ENCODE data around the gene XAB2.

XAB2 gene

DNA sequence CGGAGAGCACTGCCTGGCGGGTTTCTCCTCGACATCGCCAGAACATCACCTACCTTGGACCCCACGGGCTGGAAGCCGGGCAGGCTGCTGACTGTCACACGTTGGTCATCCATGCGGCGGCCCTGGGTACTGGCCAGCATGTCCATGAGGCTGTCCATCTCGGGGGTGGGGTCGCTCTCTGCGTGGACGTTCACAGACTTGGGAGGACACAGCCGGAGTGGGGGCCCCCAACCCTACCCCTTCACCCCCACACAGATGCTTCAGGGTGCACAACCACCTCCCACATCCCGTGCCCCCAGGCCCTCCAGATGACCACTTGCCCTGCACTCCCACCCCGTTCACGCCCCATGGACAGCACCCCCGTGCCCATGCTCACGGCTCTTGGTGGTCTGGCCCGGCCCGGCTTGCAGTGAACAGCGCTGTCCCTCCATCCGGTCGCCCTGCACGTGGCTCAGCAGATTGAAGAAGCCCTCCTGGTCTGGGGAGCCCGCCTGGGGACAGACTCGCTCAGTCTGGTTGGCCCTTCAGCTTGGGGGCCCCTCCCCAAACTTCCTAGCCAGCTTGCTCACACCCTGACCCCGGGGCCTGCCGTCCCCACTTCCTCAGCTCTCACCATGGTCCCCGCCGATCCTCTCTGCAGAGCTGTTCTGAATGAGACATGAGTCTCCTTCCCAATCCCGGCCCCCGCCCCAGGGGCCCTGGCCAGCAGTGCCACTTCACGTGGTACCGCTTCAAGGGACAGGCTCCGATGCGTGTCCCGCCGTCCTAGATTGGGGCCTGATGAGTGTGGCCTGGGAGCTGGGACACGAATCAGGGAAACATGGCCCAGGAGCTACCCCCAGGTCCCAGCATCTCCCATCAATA, 3.2 kb upstream of the XAB2 start:
- no peak for DNase-seq (ENCODE audit: low spot score)

DNA sequence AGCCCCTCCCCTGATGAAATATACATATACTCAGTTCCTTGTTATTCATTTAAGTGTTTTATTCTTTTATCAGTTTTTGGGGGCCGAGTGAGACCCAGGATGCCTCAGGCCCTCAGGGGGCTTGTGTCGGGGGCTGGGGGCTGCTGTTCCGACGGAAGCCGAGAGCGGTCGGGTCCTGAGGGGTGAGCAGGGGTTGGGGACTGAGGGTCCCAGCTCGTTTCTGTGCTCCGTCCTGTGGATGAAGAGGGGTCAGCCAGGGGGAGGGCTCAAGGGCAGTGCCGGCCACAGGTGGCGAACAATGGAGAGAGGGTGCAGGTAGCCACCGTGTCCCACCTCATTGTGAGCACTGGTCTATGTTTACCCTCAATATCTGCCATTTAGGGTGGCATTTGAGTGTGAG, 2.2 kb upstream of the XAB2 start:
- no peak for DNase-seq (ENCODE audit: low spot score)

DNA sequence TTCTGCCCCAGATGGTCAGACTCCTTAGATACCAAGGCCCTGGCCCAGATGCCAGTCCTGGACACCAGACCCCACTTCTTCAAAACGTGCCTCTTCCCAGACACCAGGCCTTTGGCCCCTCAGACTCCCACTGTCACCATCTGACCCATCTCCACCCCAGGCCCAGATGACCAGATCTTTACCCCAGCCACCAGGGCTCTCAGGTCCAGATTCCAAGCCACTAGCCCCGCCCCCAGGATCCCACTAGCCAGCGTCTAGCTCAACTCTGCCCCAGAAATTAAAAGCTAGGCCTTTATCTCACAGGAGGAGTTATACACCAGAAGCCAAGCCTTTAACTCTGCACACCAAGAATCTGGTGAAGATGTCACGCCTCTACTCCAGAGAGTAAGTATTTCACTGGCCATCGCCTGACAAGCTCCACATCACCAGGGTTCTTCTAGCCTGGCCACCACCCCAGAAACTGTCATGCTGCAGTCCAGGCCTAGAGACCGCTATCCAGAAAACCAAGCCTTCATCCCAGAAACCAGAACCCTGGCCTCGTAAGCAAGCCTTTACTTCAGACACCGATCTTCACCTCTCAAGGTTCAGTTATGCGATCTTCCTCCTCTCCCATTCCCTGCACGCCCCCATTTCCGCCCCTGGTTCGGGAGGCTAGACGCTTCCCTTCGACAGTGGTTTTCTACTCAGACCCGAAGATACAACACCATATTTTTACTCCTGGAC, 595 bp downstream of the XAB2 start:
- no peak for DNase-seq (ENCODE audit: low spot score)

DNA sequence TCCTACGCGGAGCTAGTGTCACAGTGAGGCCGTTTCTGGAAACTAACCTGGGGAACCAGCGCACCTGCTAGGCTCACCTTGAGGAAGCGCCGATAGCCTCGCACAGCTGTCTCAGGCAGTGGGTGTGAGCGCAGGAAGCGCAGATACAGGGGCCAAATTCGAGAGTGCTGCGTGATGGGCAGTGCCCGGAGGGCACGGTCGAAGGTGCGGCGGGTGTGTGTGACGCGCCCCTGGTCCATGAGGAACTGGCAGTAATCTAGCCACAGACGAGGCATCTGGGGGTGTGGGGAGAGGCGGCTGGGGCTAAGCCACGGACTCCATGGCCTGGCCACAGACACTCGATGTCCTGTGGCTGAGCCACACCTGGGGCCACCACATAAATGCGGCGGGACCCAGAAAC, 2.2 kb downstream of the XAB2 start:
- no peak for DNase-seq (ENCODE audit: low spot score)

DNA sequence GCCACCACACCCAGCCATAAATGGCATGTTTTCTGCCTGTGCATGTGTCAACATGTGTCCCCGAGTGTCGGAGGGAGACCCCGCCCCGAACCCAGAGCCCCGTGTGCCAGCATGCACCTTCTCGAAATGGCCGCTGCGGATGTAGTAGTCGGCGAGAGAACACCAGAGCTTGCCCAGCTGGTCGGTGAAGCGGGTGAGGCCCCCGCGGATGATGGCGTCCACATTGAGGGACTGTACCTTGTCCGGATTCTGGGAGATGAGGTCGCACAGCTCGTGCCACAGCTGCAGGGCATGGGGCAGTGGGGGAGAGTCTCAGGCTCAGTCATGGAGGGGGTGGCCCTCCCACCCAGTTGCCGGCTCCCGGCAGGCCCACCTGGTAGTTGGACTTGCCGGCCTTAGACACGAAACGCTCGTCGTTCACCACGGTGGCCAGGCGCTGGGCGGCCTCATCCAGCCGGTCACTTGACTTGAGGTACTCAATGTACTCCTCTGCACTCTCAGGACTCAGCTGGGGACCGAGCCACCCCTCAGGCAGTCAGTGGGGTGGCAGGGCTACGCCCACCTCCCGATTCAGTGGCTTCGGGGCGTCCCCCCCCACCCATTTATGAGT, 3.5 kb downstream of the XAB2 start:
- DNase-seq (ENCODE audit: low spot score): no peak

DNA sequence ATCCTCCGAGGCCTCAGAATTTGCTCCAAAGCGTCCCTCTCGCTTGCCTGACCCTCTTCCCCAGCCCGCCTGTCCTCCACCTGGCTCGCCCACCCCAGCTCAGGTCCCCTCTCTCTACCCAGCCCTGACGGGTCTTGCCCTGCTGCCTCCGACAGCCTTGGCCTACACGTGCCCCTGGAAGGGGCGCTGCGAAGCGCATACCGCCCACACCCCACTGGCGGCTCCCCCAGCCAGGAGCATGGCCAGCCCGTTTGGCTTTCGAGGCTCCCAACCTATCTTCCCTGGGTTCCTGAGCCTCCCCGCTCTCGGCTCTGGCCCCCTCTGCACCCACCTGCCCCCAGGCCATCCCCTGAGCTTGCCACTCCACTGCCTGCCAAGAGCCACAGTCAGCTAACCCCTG, 4.5 kb downstream of the XAB2 start:
- DNase-seq (ENCODE audit: low spot score): no peak

DNA sequence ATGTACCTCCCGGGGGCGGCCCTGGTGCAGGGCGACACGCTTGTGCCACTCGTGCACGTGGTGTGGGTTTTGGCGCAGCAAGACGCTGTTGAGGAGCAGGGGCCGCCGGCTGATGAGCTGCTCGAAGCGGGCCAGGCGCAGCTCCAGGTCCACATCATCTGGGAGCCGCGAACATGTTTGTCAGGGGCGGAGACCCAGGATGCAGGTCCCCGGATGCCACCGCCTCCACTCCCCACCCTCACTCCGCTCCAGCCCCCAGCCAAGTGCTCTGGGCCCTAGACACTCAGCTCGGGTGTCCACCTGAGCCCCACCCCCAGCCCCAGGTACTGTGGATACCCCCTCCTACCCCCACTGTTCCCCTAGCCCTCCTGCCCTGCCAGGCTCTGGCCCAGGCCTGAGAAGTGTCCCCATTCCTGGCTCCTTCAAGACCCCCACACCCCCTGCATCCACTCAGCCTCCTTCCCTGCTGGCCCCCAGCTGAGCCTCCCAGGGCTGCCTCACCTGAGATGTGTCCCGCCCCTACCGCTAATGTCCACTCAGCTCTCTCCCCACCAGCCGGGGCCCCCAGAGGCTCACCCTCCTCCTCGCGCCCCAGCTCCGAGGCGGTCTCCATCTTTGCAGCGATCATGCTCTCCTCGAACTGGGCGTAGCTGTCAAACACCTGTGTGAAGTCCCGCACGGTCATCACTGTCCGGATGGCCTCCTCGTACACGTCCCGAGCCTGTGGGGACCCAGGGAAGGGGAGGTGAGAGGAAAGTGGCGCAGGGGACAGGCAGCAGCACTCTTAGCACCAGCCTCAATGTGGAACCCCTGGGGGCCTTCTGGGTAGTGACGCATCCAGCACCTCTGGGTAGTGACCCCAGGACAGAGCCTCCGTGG, 5.4 kb downstream of the XAB2 start:
- DNase-seq (ENCODE audit: low spot score): no peak

DNA sequence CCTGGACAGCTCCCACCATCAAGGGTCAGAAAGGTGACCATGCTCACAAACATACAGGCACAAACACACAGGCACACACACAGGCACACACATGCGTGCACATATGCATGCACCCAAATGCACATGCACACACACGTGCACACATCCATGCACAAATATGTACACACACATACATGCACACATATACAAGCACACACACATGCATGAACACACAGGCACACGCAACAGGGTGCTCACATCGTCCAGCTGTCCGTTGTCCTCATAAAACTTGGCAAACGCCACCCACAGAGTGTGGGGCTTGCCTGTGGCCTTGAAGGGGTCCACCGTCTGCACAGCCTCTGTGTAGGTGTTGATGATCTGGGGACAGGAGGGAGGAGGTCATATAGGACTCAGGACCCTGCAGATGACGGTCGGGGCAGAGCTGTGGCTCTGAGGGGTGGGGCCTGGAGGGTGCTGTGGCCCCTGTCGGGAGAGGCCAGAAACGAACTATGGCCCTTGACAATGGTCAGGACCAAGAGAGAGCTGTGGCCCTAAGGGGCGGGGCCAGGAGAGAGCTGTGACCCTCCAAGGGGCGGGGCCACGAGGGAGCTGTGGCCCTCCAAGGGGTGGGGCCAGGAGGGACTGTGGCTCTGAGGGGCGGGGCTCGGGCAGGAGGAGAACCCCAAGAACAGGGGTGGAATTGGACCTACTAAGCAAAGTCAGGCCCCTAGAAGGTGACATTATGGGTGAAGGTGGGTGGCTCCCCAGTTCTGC, 6.2 kb downstream of the XAB2 start:
- peak; percentile 86 for DNase-seq (ENCODE audit: low spot score)

DNA sequence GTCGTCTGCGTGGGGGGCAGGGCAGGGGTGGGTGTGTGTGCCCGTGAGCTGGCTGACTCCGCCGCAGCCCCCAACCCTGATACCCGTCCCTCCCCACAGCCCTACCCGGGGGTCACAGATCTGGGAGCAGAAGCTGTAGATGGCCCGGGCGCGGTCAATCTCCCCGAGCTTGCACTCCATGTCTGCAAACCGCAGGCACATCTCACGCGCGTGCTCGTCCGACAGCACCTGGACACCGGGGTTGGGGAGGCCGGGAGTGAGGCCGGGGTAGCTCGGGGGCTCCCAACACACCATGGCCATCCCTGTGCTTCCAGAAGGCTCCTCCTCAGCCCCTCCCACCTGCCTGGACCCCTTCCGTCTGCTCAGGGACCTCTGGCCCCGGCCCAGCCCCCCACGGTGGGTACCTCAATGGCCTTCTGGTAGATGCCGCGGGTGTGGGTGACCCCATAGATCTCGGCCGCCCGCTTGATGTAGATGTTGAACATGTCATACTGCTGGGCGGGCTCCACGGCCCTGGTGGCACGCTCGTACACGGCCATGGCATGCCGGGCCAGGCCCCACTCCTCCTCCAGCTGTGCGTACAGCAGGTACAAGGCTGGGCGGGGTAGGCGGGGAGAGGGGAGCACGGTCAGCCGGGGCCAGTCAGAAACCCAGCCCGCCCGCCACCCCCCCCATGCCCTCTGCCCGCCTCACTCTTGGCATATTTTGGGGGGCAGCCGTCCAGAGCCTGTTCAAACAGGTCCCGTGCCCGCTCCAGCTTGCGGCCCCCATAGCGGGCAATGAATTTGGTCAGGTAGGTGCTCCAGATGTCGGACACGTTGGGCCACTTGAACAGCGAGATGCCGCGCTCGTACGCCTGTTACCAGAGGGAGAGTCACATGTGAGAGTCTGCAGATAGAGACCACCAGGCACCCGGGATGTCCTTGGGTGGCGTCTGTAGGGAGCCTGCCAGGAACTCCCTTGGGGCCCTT, 8.6 kb downstream of the XAB2 start:
- no peak for DNase-seq (ENCODE audit: low spot score)

DNA sequence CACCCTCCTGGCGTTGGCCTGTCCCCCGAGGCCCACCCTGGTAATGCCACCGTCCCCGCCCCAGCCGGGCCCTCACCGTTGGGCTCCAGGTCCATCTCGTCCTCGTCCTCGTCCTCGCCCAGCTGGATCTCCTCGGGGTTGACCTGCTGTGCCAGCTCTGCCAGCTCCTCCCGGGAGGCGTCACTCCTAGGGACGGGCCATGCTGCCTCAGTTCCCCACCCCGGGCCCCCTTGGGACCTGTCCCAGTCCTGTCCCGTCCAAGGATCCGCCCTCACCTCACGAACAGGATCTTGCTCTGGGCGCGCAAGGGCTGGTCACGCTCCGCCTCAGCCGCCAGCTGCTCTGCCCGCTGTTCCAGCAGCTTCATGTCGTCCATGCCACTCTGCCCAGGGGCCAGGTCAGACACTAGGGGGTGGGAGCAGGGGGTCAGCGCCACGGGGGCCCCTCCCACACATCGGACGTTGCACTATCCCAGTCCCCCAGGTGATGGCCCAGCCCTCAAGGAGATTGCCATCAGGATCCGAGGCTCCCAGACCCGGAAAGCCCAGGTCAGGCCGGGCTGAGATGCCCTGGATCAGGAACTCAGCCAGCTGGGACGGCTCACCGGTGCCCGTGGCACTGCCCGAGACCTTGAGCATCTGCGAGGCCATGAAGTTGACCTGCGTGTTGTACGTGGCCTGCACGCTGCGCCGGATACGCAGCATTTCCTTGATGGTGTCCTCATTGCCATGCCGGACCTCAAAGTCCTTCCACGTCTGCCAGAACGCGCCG, 9.5 kb downstream of the XAB2 start:
- no peak for DNase-seq (ENCODE audit: low spot score)

DNA sequence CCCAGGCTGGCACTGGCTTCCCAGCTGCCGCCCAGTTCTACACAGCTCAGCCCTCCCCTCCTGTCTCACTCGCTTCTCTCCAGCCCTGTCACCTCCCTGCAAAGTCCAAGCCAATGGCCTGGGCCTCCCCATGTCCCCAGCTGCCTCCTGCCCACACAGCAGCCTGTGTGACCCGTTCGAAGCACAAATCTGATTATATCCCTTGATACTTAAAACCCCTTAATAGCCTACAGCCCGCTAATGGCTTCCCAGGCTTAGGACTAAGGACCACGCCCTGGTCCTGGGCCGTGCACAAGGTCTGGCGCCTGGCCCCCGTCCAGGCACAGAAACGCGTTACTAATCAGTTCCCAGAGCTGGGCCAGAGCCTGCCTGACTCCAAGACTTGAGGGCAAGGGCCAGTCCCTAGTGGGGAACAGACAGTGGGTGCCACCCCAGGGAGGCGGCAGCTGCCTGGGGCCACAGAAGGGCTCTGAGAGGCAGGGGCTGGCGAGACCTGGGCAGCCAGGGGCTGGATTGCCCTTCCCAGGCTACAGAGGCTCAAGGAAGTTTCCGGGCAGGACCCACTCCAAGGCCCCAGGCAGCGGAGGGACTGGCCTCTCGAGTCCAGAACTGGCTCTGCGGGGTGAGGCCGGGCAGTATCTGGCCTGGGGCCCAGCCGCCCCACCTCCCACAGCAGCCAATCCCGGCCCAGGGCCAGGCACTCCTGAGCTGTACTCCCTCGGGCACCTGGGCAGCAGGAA, 10.4 kb downstream of the XAB2 start:
- DNase-seq (ENCODE audit: low spot score): peak; percentile 70

DNA sequence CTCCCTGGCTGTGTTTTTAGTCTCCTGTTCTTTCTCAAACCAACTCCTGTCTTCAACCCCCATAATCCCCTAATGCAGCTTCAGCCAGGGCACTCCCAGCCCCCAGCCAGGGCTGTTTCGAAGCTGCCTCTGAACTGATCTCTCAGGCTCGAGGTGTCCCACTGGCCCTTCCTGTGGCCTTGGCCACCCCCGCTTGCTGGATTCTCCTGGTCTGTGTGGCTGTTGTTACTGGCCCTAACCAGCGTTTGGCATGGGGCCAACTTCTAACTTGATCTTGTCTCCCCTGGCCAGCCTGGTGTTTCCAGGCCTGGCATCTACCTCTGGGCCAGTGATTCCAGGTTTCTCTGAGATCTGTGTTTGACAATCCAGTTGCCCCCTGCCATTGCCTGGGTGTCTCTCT, 11.0 kb downstream of the XAB2 start:
- DNase-seq (ENCODE audit: low spot score): no peak

DNA sequence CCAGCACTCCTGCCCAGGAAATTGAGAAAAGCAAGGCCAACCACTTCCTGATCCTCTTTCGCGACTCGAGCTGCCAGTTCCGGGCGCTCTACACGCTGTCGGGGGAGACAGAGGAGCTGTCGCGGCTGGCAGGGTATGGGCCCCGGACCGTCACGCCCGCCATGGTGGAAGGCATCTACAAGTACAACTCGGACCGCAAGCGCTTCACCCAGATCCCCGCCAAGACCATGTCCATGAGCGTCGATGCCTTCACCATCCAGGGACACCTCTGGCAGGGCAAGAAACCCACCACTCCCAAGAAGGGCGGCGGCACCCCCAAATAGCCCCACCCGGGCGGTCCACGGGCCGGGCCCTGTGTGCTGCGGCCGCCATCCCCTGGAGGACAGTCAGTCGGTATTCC, 11.6 kb downstream of the XAB2 start:
- DNase-seq (ENCODE audit: low spot score): no peak

DNA sequence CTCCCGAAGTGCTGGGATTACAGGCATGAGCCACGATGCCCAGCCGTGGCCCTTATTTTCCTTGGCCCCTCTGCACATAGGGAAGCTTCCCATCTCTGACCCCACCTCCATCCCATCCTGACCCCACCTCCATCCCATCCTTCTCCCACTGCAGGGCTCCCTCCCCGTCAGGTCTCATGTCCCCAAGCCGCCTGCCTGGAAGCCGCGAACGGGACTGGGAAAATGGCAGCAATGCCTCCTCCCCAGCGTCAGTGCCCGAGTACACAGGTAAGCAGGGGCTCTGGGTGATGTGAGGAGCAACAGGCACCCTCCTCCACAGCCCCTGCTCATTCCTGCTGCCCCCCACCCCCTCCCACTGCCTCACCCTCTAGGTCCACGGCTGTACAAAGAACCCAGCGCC, 12.2 kb downstream of the XAB2 start:
- no peak for DNase-seq (ENCODE audit: low spot score)

DNA sequence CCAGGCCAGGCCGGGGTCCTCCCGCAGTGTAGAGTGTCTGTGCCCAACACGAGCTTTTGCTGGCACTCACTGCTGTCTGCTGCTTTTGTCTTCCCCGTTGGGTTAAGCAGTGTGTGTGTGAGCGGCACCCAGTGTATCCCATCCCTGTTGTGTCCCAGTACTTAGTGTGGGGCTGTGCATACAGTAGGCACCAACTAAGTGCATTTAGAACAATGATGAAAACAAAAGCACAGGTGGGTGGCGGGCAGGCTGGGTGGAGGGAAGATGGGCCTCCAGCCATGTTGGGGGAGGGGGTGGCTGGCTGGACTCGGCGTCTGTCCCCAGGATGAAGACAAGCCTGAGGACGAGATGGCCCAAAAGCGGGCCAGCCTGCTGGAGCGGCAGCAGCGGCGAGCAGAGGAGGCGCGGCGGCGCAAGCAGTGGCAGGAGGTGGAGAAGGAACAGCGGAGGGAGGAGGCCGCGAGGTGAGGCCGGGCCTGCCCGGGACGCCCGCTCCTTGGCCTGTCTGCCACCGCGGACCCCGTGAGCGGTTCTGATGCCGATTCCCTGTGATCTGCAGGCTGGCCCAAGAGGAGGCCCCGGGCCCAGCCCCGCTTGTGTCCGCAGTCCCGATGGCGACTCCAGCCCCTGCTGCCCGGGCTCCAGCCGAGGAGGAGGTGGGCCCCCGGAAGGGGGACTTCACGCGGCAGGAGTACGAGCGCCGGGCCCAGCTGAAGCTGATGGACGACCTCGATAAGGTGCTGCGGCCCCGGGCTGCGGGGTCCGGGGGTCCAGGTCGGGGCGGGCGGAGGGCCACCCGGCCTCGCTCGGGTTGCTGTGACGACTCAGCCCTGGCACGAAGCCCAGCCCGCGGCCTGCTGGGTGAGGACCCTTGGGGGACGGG, 14.2 kb downstream of the XAB2 start:
- DNase-seq (ENCODE audit: low spot score): no peak

DNA sequence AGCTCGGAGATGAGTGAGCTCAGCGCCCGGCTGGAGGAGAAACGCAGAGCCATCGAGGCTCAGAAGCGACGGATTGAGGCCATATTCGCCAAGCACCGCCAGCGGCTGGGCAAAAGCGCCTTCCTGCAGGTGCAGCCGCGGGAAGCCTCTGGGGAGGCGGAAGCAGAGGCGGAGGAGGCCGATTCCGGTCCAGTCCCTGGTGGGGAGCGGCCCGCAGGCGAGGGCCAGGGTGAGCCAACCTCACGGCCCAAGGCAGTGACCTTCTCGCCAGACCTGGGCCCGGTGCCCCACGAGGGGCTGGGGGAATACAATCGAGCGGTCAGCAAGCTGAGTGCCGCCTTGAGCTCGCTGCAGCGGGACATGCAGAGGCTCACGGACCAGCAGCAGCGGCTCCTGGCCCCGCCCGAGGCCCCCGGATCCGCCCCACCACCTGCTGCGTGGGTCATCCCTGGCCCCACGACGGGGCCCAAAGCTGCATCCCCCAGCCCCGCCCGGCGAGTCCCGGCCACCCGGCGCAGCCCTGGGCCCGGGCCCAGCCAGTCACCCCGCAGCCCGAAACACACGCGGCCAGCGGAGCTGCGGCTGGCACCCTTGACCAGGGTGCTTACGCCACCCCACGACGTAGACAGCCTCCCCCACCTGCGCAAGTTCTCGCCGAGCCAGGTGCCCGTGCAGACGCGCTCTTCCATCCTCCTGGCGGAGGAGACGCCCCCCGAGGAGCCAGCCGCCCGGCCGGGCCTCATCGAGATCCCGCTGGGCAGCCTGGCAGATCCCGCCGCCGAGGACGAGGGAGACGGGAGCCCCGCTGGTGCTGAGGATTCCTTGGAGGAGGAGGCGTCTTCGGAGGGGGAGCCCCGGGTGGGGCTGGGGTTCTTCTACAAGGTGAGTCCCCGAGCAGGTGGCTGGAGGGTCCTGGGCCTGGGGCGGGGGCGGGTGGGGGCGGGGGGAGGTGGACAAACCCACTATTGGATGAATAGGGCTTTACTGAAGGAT, 16.8 kb downstream of the XAB2 start:
- no peak for DNase-seq (ENCODE audit: low spot score)
